Stimulated activated CD8-positive, alpha-beta memory T cell treated with anti-CD3 and anti-CD28 coated beads, Interleukin-12 subunit alpha, Interleukin-12 subunit beta, amount 100 ng/mL, for 4 hours (primary cell): ENCODE results near the gene PSMD10.

Experiments used
- DNase-seq: peaks from one replicate; pipeline ENCODE4 v3.0.0-alpha.2; 2020; ENCODE audit warnings: low read depth

The PSMD10 gene, protein sequence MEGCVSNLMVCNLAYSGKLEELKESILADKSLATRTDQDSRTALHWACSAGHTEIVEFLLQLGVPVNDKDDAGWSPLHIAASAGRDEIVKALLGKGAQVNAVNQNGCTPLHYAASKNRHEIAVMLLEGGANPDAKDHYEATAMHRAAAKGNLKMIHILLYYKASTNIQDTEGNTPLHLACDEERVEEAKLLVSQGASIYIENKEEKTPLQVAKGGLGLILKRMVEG

DNA sequence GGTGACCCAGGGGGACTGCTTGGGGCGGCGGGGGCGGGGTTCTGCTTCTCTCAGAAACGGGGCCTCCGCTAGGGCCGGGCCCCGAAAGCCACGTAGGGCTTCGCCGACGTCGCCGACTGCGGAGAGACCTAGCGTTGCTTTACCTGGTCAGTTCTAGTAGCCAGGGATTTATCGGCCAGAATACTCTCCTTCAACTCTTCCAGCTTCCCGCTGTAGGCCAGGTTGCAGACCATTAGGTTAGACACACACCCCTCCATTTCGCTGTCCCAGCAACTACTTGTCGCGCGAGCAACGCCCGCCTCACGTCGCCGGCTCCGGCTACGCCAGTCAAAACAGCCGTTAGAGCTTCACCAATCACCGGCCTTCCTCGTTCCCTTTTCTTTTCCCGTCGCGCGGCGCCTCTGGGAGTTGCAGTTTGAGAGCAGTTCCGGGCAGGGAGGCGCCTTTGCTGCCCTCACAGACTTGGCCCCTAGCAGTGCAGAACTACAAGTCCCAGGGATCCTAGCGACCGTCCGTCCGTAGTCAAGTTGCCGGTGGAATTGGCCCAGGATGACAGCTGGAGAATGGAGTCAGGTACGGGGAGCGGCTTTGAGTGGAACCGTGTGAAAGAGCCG lies at the start of gene PSMD10, which contains the start of gene ATG4A:
PSMD10 (minus strand) TSS at position 279 of the 614 bp plus-strand sequence; CDS start at position 257, 22 bp downstream.
ATG4A (plus strand) TSS at position 515 of the 614 bp plus-strand sequence; CDS start at position 564, 49 bp downstream.
- DNase-seq = peak; percentile 75

DNA sequence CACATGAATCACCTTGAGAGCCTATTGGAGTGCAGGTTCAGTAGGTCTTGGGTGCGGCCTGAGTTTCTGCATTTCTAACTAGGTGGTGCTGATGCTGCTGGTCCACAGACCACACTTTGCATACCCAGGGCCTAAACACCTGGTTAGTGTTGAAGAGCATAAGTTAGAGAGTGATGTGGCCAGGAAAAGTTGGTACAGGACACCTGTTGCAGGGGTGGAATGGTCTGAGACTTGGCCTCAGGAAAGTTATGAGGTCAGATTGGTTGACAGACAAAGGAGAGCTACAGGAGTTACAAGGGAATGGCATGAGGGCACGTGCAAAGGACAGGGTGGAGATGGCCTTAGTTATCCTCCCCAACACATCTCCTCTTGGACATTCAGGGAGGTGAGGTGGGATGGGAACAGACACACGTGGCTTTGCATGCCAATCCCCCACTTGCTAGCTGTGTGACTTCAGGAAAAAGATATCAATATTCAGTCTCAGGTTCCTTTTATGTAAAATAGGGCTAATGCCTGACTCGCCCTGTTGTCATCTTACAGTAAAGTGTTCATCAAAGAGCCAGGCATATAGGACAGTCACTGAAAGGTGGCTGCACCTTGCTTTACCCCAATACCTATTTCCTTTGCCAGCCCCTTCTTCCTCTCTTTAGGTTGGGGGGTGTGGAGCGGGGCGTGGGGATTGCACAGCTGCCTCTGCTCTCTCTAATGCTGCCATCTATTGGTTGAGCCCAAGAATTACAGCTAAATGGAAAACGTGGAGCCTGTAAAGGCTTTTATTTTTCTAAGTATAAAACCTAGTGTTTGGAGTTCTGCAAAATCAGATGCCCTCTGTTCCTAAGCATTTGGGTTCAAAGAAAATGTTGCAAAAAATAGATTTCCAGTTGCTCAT lies 47.7 kb upstream of the PSMD10 start:
- no peak for DNase-seq

DNA sequence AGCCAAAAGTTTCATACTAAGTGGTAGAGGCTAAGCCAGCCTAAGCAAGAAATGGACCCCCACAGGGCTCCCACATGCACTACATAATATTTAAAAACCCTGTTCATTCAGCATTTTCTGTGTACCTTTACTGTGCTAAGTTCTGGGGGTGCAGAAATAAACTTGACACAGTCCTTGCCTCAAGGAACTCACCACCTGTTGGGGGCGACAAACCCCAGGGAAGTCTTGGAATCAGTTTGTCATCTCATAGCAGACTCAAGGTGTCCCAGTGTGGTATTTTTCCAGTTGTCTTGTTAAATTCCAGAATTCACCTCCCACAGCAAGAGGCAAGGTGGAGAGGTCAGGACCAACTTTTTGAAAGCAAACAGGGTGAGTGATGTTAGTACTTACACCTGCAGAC lies 43.4 kb upstream of the PSMD10 start:
- DNase-seq = no peak

DNA sequence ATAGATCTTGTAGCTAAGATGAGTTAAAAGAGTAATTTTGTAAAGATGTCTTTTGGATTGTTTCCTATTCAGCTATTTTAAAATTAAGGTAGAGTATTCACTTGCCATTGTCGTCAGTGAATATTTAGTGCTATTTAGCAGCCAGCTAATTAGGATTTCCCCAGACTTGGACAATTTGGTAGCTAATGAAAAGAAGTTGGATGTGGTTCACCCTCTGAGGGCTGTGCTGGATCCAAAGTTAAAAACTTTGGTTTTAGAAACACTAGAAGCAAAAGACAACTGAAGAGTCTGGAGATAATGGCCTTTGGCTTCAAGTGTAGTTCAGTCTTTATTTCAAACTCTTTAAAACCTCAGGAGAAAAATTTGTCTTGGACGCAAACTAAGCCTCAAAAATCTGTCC lies 41.5 kb upstream of the PSMD10 start:
- DNase-seq = no peak

DNA sequence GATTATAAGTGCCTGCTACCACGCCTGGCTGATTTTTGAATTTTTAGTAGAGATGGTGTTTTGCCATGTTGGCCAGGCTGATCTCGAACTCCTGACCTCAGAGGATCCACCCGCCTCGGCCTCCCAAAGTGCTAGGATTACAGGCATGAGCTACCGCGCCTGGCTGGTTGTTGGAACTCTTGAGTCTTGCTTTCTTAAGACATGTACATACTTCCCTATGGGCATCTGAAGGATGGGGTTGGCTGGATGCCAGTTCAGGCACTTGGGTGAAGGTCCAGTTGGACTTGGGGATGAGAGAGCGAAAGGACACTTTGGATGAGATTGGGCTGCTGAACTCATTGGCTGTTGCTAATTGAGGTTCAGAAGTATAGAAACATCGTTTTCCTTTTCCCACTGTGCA lies 40.7 kb upstream of the PSMD10 start:
- no peak for DNase-seq

DNA sequence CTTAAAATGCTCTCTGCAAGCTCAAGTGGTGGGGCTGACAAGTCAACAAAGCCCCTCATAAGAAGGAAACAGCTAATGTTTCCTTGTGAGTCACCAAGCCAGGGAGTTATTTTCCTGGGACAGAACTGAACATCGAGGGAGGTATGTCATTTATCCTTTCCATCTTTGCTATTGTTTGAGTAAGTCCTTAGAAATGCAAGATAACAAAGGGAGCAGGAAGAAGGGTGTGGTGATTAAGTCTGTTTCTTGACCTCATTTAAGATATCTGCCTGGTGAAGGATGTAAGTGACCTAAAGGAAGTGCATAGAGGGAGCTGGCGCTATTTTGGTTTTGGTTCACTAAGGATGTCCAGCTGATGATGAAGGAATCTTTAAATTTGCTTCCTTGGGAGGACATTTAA lies 40.1 kb upstream of the PSMD10 start:
- no peak for DNase-seq

DNA sequence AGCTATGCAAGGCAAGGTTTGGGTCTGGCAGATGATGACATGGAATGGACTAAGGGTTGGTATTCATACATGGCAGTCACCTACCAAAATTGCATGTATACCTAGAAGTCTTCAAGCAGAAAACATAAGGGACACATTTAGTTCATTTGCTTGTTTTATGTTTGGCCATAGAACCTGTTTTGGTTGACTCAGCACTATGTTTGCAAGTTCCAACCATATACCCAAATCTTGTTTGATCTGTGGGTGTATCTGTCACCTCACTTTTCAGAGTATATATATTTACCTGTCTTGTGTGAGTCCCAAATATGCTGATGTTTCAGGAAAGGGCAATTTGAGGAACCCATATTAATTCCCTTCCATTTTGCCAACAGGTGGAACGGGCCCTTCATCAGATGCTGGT lies 39.5 kb upstream of the PSMD10 start:
- DNase-seq = no peak

DNA sequence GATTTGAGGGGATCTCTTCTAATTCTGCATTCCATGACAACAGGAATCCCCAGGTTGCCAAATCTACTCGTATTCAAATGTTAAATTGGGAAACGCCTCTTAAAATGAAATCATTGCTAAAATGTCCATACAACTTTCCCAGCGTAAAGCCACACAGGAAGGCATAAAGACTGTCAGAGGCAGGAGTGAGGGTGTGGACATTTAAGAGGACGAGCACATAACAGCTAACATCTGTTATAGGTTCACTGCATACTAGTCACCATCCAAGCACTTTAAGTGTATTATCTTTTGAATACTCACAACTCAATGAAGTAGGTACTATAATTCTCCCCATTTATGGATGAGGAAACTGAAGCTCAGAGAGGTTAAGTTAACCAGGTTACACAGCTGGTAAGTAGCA lies 35.8 kb upstream of the PSMD10 start:
- DNase-seq = no peak

DNA sequence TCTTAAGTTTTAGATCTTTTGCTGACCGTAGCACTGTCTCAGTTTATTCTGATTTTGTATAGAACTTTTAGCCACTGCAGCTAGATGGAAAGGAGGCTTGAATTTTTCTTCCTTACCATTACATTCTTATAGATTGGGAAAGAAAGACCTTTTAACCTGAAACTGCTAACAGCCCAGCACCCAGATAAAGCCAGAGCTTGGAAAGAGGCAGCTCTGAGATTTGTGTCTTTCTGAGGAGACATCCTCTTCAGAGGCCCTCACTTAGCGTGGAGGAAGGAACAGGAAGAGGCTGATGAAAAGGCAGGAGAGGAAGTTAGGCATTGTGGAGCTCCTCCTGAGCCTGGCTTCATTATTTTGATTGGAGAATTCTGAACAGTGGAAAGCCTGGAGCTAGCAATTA lies 35.3 kb upstream of the PSMD10 start:
- DNase-seq = no peak

DNA sequence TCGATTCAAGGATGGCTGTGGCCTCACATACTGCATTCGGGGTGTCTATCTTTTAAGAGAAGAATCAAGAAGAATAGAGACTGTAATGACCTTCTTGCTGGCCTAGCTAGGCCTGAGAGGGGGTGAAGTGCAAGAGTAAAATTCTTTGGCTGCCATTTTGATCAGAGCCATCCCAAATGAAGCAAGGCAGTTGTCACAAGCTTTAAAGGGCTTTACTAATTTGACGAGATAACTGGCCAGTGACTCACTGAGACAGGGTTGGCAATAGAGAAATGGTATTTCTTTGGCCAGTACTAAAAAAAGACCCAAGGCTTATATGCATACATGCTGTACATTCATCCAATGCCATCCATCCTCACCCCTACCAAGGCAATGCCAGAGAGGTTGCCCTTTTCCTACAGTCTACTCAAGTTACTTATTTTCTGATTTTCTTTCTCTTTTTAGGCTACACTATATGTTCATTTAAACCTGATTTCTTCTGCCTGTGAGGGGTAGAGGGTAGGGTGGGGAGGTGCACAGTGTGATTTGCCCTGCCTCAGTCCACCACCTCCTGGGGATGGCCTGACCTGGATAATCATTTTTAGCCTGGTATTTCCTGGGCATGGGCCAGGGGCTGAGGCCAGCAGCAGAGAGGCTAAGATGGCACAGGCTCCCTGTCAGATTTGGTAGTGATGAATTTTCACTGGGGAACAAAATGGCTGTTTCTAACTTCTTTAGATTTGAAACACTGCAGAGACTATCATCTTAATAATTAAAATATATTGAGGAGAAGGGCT lies 32.4 kb upstream of the PSMD10 start:
- no peak for DNase-seq

DNA sequence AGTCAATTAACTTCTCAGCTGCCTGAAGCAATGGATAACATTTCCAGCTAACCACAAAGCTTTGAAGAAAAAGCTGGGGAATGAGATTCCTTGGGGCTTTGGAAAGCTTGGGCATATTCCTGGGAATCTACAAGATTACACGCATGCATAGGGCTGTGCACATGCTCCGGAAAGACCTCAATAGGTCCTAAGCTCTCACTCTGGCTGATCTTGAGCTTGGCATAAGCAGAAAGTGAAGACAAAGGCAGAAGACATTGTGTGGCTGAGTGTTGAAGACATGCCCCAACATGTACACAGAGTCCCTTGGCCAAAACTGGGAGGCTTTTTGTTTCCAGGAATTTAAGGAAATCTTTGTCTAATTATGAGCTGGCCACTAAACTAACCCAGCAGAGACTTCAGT lies 31.4 kb upstream of the PSMD10 start:
- no peak for DNase-seq

DNA sequence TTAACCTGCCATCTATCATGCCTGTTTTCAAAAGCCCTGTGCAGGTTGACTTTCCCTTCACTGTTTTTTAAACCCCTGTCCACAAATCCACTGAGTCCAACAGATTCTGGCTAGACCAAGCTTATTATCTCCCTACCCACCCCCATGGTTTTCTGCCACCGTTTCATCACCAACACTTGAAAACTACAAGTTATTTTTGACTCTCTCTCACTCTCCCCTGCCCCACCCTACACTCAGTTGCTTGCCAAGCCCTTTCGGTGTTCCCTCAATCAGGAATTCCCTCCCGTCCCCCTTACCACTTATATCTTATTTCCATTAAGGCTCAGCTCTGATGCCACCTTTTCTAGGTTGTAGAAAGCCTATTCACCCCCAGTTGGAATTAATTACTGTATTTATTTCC lies 29.9 kb upstream of the PSMD10 start:
- DNase-seq = no peak

DNA sequence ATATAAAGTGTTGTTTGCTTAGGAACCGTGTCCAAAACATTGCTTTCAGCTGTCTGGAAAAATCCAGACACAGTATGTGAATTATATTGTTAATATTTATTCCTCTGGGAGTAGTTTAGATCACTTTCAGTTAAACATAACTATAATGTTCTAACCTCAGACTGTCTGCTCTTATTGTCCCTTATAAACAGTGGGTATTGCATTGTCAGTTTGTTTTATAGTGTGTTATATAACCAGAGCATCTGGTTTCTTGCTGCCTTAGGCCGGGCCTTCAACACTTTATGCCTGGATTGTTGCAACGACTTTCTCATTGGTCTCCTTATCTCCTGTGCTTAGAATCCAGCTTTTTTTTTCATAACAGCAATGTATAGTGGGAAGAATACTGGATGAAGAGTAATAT lies 26.6 kb upstream of the PSMD10 start:
- DNase-seq = no peak

DNA sequence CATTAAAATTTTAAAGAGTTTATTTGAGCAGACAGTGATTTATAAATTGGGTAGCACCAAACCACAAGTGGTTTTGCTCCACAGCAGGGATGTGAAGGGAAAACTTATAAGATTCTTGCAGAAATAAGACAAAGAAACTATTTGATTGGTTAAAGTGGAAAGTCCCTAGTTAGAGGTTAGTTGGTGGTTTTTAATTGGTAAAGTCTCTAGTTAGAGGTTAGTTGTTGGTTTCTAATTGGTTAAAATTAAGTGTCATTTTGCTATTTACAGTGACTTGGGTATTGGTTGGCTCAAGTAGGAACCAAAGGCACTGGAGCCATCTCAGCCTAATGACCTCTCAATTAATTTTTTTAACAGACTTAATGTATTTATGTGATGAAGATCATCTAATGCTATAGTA lies 23.2 kb upstream of the PSMD10 start:
- DNase-seq = no peak

DNA sequence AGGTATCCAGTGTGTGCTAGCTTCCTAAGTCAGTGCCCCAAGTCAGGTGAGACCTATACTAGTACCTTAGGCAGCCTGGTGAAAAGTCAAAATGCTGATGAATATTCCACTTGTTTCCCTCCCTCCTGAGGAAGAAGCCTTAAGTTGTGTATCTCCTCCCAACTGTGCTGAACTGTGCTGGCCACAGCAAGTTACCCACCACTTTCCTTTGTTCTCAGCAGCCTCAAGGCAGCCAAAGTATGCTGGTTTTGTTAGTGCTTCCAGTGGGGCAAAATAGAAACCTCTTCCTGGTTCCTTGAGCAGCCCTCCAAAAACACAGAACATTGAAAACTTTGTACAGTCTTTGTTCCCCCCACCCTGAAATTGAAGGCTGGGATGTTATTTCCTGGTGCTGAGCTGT lies 14.1 kb upstream of the PSMD10 start:
- no peak for DNase-seq

DNA sequence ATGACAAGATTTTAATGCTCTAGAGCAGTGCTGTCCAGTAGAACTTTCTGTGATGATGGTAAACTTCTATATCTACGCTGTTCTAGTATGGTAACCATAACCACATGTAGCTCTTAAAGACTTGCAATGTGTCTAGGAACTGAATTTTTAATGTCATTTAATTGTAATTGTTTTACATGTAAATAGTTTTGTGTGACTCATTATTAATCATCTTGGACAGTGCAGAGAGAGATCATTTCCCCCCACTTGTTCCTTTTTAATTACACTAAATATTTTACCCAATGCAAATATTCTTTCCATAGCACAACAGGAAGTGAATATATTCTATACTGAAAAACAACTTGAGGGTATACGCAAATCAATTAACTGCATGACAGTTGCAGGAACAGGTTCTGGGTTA lies 6.0 kb upstream of the PSMD10 start:
- no peak for DNase-seq

DNA sequence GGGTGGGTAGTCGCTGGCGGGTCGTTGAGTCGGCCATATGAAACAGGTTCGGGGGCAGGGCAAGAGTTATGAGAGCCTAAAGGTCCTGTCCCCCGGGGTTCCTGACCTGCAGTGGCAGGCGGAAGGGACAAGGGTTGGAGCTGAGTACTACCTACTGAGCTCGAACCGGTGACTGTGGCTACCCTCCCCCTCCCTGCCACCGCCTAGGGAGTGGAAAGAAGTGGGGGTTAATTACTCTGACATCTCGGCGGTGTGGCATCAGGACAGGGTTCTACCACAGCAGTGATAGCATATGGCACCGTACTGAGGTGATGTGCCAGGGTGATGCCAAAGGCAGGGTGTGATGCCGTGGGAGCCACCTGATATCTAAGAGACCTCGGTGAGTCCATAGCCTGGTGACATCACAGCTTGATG lies 543 bp upstream of the PSMD10 start:
- DNase-seq = no peak

DNA sequence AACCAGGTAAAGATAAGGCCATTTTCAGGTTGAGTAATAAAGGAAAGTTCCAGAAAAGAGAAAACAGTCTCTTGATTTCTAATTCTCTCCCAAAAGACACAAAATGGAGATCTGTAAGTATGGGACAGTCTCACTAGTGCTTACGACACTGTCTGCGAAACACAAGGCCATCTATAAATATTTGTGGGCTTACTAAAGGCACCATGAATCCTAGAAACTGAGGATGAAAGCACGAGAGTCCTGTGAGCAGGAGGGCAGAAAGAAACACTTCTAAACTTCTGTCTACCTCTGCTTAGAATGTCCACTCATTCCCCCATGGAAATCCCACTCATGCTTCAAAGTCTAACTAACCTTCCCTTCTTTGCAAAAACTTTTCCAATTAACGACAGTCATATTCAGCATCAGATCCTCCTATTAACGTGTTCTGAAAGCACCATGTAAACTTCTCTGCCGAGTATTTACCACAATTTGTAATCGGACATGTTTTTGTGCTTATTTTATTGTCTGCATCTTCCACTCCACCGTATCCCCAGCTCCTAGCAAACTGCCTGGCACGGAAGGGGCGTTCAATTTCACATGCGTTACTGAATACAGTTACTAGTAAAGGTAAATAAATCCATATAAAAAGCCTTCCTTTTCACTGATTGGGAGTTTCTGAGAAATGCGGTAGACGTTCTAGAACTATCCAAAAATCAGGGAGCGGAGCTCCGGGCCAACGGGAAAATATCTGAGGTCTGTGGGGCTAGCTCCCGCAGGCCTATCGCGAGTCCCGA lies 665 bp downstream of the PSMD10 start:
- DNase-seq = no peak

DNA sequence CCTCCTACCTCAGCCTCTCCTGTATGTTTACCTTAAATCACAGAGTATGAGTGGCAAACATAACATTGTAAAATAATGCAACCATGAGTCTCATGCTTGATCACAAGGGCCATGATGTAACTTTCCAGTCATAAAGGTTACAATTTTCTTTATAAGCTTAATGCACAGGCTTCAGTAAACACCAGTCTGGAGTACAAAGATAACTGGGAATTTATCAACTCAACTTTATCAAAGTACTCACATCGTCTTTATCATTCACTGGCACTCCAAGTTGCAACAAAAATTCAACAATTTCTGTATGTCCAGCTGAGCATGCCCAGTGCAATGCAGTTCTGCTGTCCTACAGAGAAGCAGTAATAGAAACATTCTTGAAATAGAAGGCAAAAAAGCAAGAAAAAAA lies 2.8 kb downstream of the PSMD10 start:
- no peak for DNase-seq

DNA sequence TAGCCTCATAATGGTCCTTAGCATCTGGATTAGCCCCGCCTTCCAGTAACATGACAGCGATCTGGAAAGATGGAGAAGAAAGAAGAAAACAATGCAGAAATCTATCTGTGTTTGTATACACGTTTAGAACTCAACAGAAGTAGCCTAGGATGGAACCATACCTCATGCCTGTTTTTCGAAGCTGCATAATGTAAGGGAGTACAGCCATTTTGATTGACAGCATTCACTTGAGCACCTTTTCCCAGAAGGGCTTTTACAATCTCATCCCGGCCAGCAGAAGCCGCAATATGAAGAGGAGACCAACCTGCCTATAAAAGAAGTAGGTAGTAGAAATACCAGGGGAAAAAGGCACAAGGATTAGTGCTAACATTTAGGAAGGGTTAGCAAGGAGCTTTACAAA lies 3.5 kb downstream of the PSMD10 start:
- no peak for DNase-seq

DNA sequence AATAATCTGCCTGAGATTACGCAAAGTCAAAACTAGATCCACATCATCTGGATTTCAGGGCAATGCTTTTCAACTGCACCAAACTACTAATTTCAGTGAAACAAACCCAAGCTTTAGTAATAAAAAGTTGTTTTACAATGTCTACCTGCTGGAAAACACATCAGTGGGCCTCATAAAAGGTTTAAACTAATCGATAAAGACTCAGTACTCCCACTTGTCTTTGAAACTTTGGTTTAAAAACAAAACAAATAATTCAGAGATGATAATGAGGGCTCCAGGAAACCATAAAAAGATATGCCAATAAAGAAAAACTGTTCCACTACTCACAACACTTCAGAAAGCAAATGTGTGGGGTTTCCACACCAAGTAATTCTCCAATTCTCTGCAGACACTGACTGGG lies 10.2 kb downstream of the PSMD10 start:
- no peak for DNase-seq

DNA sequence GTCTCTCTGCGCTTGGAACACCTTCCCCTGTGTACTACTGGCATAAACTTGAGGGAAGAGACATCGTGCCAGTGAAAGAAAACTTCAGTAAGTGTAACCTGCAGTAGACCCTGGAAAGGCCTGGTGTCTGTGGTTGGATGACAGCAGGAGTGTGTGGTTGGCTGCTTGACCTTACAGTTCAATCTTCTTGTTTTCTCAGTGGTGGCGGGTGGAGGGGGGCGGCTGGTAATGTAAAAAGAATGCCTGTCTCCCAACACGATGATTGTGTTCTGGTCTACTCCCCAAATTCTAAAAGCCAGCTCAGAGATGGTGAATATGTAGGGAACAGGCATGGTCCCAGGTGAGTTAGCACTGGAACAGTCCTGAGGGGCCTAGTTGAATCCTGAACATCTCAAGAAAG lies 18.6 kb downstream of the PSMD10 start:
- no peak for DNase-seq
